Liver (tissue), 2 donors: Measurements from ENCODE around the gene FOXN3.

Experiments
- CTCF ChIP-seq: fragments of 150-350 bp; IDR thresholded peaks from 2 replicates; pipeline ENCODE4 v1.5.1; 2017; ENCODE audit warnings: improper control_type of control experiment, low read depth, low read length; ENCODE audit not compliant: missing input control
- FOXA1 ChIP-seq: IDR thresholded peaks from 2 replicates; pipeline ENCODE4 v1.6.1; 2016; ENCODE audit warnings: antibody characterized with exemption
- TF ChIP-seq, protein P1 (sequence below): IDR thresholded peaks from 2 replicates; pipeline ENCODE4 v1.6.1; 2016; ENCODE audit warnings: antibody characterized with exemption
- donor health status: healthy.

DNA sequence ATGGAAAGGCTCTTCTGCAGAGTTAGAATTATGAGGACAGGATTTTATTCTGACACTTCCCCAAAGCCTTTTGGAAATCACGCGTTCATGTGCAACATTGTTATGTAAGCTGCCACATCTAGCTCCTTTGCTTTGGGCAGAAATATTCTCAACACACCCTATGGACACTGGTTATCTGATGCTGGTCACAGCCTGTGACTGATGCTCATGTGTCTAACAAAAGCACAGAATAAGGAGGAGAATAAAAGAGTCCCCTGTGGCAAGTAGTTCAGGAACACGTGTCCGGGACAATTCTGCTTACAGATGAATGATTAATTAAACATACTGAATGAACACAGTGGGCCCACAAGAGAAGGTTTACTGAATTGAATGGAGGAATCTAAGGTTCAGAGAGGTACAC lies 22.1 kb downstream of the FOXN3 start:
- no peak for TF ChIP-seq CTCF
- TF ChIP-seq, protein P1, sequence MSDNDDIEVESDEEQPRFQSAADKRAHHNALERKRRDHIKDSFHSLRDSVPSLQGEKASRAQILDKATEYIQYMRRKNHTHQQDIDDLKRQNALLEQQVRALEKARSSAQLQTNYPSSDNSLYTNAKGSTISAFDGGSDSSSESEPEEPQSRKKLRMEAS: no peak
- TF ChIP-seq FOXA1: no peak
